ENCODE measurements around the gene ADAMTS17.

DNA sequence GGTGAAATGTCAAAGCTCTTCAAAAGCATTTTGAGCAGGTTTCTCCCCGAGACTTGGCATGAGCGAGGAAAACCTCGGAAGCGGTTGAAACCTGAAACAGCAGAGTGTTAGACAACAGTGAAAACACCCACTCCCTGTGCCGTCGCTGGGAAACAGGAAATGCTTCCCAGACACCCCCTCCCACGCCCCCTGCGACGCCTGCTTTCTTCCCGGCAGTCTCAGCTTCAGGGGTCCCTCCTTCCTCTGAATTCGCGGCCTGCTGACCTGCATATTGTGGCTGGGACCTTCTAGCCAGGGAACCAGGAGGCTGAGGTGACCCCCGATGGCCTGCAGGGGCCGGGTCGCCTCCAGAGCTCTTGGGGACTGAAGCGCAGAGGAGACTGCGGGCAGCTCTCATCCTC is 357.9 kb downstream of the ADAMTS17 start:
- TF ChIP-seq, protein P1, sequence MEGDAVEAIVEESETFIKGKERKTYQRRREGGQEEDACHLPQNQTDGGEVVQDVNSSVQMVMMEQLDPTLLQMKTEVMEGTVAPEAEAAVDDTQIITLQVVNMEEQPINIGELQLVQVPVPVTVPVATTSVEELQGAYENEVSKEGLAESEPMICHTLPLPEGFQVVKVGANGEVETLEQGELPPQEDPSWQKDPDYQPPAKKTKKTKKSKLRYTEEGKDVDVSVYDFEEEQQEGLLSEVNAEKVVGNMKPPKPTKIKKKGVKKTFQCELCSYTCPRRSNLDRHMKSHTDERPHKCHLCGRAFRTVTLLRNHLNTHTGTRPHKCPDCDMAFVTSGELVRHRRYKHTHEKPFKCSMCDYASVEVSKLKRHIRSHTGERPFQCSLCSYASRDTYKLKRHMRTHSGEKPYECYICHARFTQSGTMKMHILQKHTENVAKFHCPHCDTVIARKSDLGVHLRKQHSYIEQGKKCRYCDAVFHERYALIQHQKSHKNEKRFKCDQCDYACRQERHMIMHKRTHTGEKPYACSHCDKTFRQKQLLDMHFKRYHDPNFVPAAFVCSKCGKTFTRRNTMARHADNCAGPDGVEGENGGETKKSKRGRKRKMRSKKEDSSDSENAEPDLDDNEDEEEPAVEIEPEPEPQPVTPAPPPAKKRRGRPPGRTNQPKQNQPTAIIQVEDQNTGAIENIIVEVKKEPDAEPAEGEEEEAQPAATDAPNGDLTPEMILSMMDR (conservative IDR thresholded peaks at IDR 0.05; ENCODE audit: low read depth, low read length), result no peak
- no peak for TF ChIP-seq EZH2 (IDR thresholded peaks at IDR 0.05; ENCODE audit: borderline replicate concordance, low read depth, low read length, poor library complexity, severe bottlenecking)
